GM13977 (cell line): ENCODE data around the gene GATAD2A.

Experiments used
- DNase-seq: peaks from one replicate; pipeline ENCODE4 v3.0.0; 2012; ENCODE audit warnings: low spot score
- CTCF ChIP-seq: IDR thresholded peaks from 2 replicates; pipeline ENCODE4 v1.5.1; 2012; ENCODE audit warnings: mild to moderate bottlenecking, control low read depth; ENCODE audit not compliant: insufficient read depth; ENCODE audit errors: extremely low read depth, missing control alignments
- in situ Hi-C: fragments of 300-500 bp; cut with MboI; formaldehyde crosslinking; loops from one replicate; pipeline ENCODE4 v1.12.0; 2022; ENCODE audit warnings: low sequenced_read_pairs, low pct_unique_long_range_greater_than_20kb, mixed read lengths, inconsistent platforms; ENCODE audit not compliant: unreplicated experiment

The GATAD2A gene

GRCh38 chr19:19438366-19439175 lies 33.1 kb downstream of the GATAD2A start:
- no peak for DNase-seq
- TF ChIP-seq CTCF = no peak
- in situ Hi-C loops = no loop called here

- TF ChIP-seq CTCF = no peak
- no peak for DNase-seq
- in situ Hi-C loops = no loop called here
These were observed 33.7 kb downstream of the GATAD2A start for GRCh38 chr19:19439176-19439482.

- no peak for DNase-seq
- in situ Hi-C loops = no loop called here
- TF ChIP-seq CTCF = no peak
These were observed 37.8 kb downstream of the GATAD2A start for GRCh38 chr19:19443283-19443682.

GRCh38 chr19:19443902-19444680 lies 38.6 kb downstream of the GATAD2A start:
- in situ Hi-C loops = no loop called here
- TF ChIP-seq CTCF = no peak
- DNase-seq = no peak

- DNase-seq = no peak
- in situ Hi-C loops = no loop called here
- no peak for TF ChIP-seq CTCF
These were observed 39.2 kb downstream of the GATAD2A start for GRCh38 chr19:19444681-19445155.

GRCh38 chr19:19445288-19445687 lies 39.8 kb downstream of the GATAD2A start:
- in situ Hi-C loops = no loop called here
- TF ChIP-seq CTCF = no peak
- DNase-seq = no peak
